KG1 (cell line): Measurements from ENCODE around the gene THOP1.

Source experiments
- DNase-seq: peaks from one replicate; lab custom pipeline; 2025; lab: John Stamatoyannopoulos, UW

THOP1 gene

DNA sequence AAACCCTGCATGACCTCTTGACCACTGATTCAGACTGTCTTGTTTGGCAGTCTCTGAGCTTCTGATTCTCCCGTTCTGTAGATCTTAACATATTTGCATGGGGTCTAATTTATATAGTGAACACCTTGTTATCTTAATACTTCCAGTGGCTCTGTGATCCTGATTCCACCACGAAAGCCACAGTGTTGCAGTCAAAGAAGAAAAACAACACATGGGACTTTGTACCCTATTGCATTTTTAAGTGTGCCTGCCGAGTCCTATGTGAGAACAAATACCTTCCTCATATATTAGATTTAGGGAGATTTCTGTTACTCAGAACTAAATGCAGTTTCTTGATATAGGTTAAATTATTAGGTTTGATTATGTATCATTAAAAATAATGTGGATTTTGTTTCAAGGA, 69.5 kb downstream of the THOP1 start:
- no peak for DNase-seq

DNA sequence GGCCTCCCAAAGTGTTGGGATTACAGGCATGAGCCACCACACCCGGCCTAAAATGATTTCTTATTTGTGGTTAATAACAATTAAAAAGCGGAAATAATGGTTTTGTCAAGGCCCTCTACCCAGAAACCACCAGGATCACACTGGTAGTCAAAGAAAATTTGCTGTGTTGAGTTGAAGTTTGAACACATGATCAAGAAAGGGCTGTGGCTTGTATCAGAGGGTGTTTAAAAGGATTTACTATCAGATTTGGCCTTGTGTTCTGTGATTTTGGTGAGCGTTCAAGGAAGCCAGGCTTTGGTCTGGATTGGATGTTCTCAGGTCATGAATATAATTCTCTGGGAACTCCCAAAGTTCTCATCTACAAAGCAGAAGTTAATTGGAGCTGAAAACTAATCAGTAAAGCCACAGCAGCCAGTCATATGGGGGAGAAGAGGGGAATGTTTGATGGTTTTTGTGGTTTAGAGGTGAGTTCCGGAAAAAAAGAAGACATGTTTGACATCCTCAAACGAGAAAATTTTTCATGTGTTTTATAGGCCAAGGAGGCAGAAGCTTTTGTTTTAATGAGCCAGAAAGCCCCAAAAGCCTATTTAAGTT, 71.3 kb downstream of the THOP1 start:
- DNase-seq = no peak

DNA sequence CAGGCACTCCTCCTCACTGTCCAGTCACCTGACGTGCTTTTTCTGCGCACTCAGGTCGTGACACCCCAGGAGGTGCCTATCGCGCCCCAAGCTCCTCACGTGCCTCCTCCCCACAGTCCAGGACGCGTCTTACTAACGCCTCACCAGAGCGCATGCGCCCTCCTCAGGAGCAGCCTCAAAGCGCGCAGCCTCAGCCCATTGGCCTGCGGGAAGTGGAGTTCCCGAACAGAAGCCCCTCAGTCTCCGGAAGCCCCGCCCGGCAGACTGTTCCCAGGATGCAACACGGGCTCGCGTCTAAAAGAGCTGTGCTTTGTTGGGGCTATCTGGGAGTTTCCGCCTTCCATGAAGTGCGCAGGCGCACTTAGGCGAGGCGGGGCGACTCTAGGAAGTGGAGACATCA, 73.6 kb downstream of the THOP1 start:
- no peak for DNase-seq

DNA sequence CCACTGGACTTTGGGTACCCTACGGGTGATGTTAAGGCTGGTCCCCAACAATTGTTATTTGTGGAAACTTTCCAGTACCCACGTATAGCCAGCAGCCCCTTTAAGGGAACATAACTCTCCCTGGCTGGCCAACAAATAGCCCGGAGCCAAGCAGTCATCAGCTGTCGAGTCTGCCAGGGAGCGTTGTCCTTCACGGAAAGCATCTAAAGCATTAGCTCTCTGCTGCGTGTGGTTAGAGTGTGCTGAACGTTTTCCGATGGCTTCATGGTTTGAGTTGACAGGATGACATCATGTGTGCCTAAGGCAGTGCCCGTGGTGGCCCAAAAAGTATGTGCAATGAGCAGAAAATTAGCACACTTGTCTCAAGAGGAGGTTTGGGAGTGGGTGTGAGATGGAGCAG, 78.5 kb downstream of the THOP1 start:
- DNase-seq = no peak
